SH-SY5Y (cell line): ENCODE results near the gene CCDC102A.

Experiments used
- GATA2 ChIP-seq: IDR thresholded peaks from 2 replicates; pipeline ENCODE4 v1.6.1; 2011; ENCODE audit warnings: mild to moderate bottlenecking, low read depth, low read length
- GATA3 ChIP-seq: IDR thresholded peaks from 2 replicates; pipeline ENCODE4 v1.6.1; 2011; ENCODE audit warnings: low read depth, mild to moderate bottlenecking, low read length, moderate library complexity

Gene CCDC102A

GRCh38 chr16:57536306-57537193 is at the start of gene CCDC102A:
TSS of gene CCDC102A (minus strand) at chr16:57536571. CDS start at chr16:57529177, 7,394 bp downstream.
- TF ChIP-seq GATA3 (no peak), GATA2 (no peak)

GRCh38 chr16:57585051-57585687 is 48.8 kb upstream of the CCDC102A start:
- TF ChIP-seq GATA3 (no peak), GATA2 (no peak)

- TF ChIP-seq GATA3 (no peak), GATA2 (no peak)
These were observed 42.9 kb upstream of the CCDC102A start for GRCh38 chr16:57579361-57579665.

- TF ChIP-seq GATA2, result no peak
- TF ChIP-seq GATA3, result no peak
These were observed 42.4 kb upstream of the CCDC102A start for GRCh38 chr16:57578521-57579360.

GRCh38 chr16:57577691-57578224 is 41.4 kb upstream of the CCDC102A start:
- TF ChIP-seq GATA2, result no peak
- TF ChIP-seq GATA3, result no peak

- TF ChIP-seq GATA2 (no peak), GATA3 (no peak)
These were observed 40.8 kb upstream of the CCDC102A start for GRCh38 chr16:57577214-57577613.

- TF ChIP-seq GATA3, result no peak
- TF ChIP-seq GATA2, result no peak
These were observed 40.1 kb upstream of the CCDC102A start for GRCh38 chr16:57576429-57576870.

GRCh38 chr16:57575468-57576277 is 39.3 kb upstream of the CCDC102A start:
- no peak for TF ChIP-seq GATA2
- TF ChIP-seq GATA3, result no peak

- TF ChIP-seq GATA3, result no peak
- TF ChIP-seq GATA2, result no peak
These were observed 38.5 kb upstream of the CCDC102A start for GRCh38 chr16:57574646-57575467.

GRCh38 chr16:57574086-57574485 is 37.7 kb upstream of the CCDC102A start:
- no peak for TF ChIP-seq GATA3
- TF ChIP-seq GATA2, result no peak

GRCh38 chr16:57572978-57573728 is 36.8 kb upstream of the CCDC102A start:
- TF ChIP-seq GATA3 (no peak), GATA2 (no peak)

- TF ChIP-seq GATA3 (no peak), GATA2 (no peak)
These were observed 34.7 kb upstream of the CCDC102A start for GRCh38 chr16:57571098-57571497.
